GM12878 (cell line): Measurements from ENCODE around the gene R3HDM2. TPM values are rescaled to one million over a fixed set of nuclear protein-coding genes. Genes with fewer than 3 reads are reported as not detected.
A peak's percentile ranks its signal among the peaks of the same experiment; 100 is the strongest.

Source experiments
- ATAC-seq: fragments of 200-7000 bp; cut with Tn5 transposase; 3 replicates; pipeline ENCODE4 v1.9.1; 2020; ENCODE audit warnings: mild to moderate bottlenecking, moderate library complexity
- BruUV-seq: library from RNA; stranded (reverse); fragments of 400-500 nt; replicated peaks from 2 replicates; lab custom pipeline; 2021; lab: Mats Ljungman, UMichigan
- CTCF ChIA-PET: fragments of 300-600 bp; sonication (Branson Sonifier 250); formaldehyde crosslinking; extraction: SDS; loops from one replicate; lab custom pipeline; 2021; ENCODE audit warnings: inconsistent platforms; lab: Yijun Ruan, JAX
- POLR2A ChIA-PET: fragments of 350-600 bp; formaldehyde crosslinking; extraction: SDS; loops from one replicate; lab custom pipeline; 2021; ENCODE audit warnings: inconsistent platforms; lab: Charles Lee
- RAD21 ChIA-PET: fragments of 300-600 bp; sonication (Branson Sonifier 250); formaldehyde crosslinking; loops from one replicate; lab custom pipeline; 2023; ENCODE audit warnings: antibody characterized with exemption; ENCODE audit not compliant: unreplicated experiment; lab: Charles Lee
- SMC1A ChIA-PET: fragments of 300-600 bp; sonication (Branson Sonifier 250); formaldehyde crosslinking; loops from one replicate; lab custom pipeline; 2023; ENCODE audit not compliant: unreplicated experiment, uncharacterized antibody; lab: Charles Lee
- DNase-seq: peaks from one replicate; pipeline ENCODE4 v3.0.0-alpha.2; 2011; ENCODE audit warnings: low read depth, low spot score
- FAIRE-seq: peaks from 3 replicates; lab custom pipeline; 2011; peaks lifted over from hg19 to GRCh38; lab: Jason Lieb, UNC
- H2AFZ ChIP-seq: 2 replicates; pipeline ENCODE4 v1.6.0; 2011; ENCODE audit warnings: low read depth, low read length, control low read depth; ENCODE audit not compliant: control insufficient read depth
- H3K27ac ChIP-seq: 2 replicates; pipeline ENCODE4 v1.5.1; 2011; ENCODE audit warnings: control low read depth; ENCODE audit not compliant: control insufficient read depth, insufficient read depth
- H3K27me3 ChIP-seq, 2 experiments: replicated peaks in 1 of 2; 2 replicates each; pipeline versions ENCODE4 v1.6.0 to v1.6.1; 2011; ENCODE audit warnings: low read length in 1 of 2; ENCODE audit not compliant: control insufficient read depth in 2 of 2, insufficient read depth in 2 of 2
- H3K36me3 ChIP-seq, 2 experiments: 2 replicates each; pipeline ENCODE4 v1.5.1; 2011; ENCODE audit warnings: low read length in 1 of 2; ENCODE audit not compliant: control insufficient read depth in 2 of 2, insufficient read depth in 2 of 2
- H3K4me1 ChIP-seq: 2 replicates; pipeline ENCODE4 v1.6.1; 2011; ENCODE audit warnings: mild to moderate bottlenecking, low read length, moderate library complexity, mixed read lengths; ENCODE audit not compliant: control insufficient read depth, insufficient read depth
- H3K4me2 ChIP-seq: 2 replicates; pipeline ENCODE4 v1.6.0; 2011; ENCODE audit warnings: control low read depth; ENCODE audit not compliant: control insufficient read depth, insufficient read depth
- H3K4me3 ChIP-seq: fragments of 200-600 bp; sonication (generic); 2 replicates; pipeline ENCODE4 v1.5.1; 2016
- H3K79me2 ChIP-seq: 2 replicates; pipeline ENCODE4 v1.6.0; 2011; ENCODE audit warnings: low read length; ENCODE audit not compliant: control insufficient read depth, insufficient read depth
- H3K9ac ChIP-seq: 2 replicates; pipeline ENCODE4 v1.8.0; 2011; ENCODE audit warnings: low read length, control low read depth, mixed read lengths; ENCODE audit not compliant: control insufficient read depth, insufficient read depth
- H3K9me3 ChIP-seq: replicated peaks from 3 replicates; pipeline ENCODE4 v1.5.1; 2011; ENCODE audit warnings: mild to moderate bottlenecking, low read length; ENCODE audit not compliant: control insufficient read depth, insufficient read depth
- H4K20me1 ChIP-seq: 2 replicates; pipeline ENCODE4 v1.6.0; 2011; ENCODE audit not compliant: control insufficient read depth, insufficient read depth
- BCLAF1 ChIP-seq: fragments of 450-650 bp; IDR thresholded peaks from 2 replicates; pipeline ENCODE4 v1.6.1; 2017; ENCODE audit warnings: antibody characterized with exemption, mild to moderate bottlenecking, moderate library complexity
- RUNX3 ChIP-seq: IDR thresholded peaks from 2 replicates; pipeline ENCODE4 v1.6.1; 2012; ENCODE audit warnings: low read length, inconsistent platforms
- WGBS: methylation state at CpG from one replicate; pipeline ENCODE4 v1.1.6; 2016; ENCODE audit warnings: low lambda C conversion rate; ENCODE audit not compliant: insufficient replicate concordance, insufficient coverage; ENCODE audit errors: missing lambda C conversion rate; 5-methylcytosine and 5-hydroxymethylcytosine counted together
- in situ Hi-C: fragments of 300-500 bp; cut with MboI; formaldehyde crosslinking; loops from 9 replicates; pipeline ENCODE4 v1.14.3; 2018; ENCODE audit warnings: mixed read lengths
- intact Hi-C: fragments of 100-400 bp; cut with micrococcal nuclease; formaldehyde crosslinking; loops from one replicate; pipeline ENCODE4 v1.14.2; 2022; ENCODE audit not compliant: unreplicated experiment
- polyA plus RNA-seq, 11 experiments: library from polyadenylated mRNA; depleted of rRNA in 4 of 11; unstranded in 6 of 11; stranded (reverse) in 5 of 11; fragments of >200 nt; fragmentation: Nextera tagmentation in 4 of 11; fragmentation: Illumina TruSeq in 1 of 11; extraction: Ambion mirVana in 4 of 11; extraction: Trizol in 1 of 11; gene quantifications; 1 replicate in 1 of 11; 2 replicates in 10 of 11; pipeline versions ENCODE4 v1.2.1 to v1.2.3, GENCODE V29; 2011 to 2016; ENCODE audit warnings: inconsistent platforms in 2 of 11, missing spikeins in 2 of 11, low read depth in 1 of 11
- total RNA-seq, 4 experiments: library from RNA; depleted of rRNA in 3 of 4; stranded (reverse); fragments of >200 nt in 3 of 4; fragmentation: Illumina TruSeq in 1 of 4; extraction: Trizol in 1 of 4; gene quantifications; 2 replicates each; pipeline versions ENCODE4 v1.2.1 to v1.2.3, GENCODE V29; 2013 to 2021

Gene R3HDM2
- total and polyA plus RNA-seq, 10 of the 15 experiments (the other 5 are each of a cell fraction or from before 2014, with no cell fraction given), result 4.6 to 26.1 (median 11.2) TPM

DNA sequence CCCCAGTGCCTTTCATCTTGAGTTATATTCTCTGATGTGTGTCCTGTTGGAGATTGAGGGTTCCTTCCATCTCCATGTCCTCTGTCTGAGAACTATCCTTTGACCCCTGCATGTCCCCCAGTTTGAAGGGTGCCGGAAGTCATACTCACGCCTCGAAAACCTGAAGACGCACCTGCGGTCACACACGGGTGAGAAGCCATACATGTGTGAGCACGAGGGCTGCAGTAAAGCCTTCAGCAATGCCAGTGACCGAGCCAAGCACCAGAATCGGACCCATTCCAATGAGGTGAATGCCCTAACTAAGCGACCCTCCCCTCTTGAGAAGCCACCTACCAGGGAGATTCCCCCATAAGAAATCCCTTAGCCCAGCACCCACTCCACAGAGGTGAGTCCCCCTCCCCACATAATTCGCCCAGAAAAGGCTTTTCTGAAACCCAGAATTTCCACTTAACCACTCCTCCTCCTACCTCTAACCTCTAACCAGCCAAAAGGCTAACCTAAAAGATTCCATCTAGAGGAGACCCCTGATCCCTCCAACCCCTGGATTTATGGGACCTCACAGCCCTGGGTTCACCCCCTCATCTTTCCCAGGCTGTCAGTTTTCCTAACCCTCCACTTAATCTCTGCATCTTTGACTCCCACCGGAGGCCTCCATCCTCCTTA is 36.5 kb upstream of the R3HDM2 start:
- H3K9ac ChIP-seq, result no peak overlapping the region
- BruUV-seq, result no TSS peak
- ATAC-seq (no peak), DNase-seq (no peak), FAIRE-seq (no peak)
- TF ChIP-seq BCLAF1 (no peak), RUNX3 (peak; percentile 49)
- ChIA-PET RAD21 (no interaction called here), POLR2A (interaction anchor here (0.9 to 1.0 kb wide), 2 partner anchors 7 to 9 kb away, joined by 3 to 6 read pairs; no protein-coding TSS in a partner anchor), SMC1A (no interaction called here), CTCF (no interaction called here)
- intact Hi-C loops, result no loop called here
- WGBS, result 30% methylated on average over 11 of the region's 12 CpGs
- H3K27ac ChIP-seq, result no peak overlapping the region
- no peaks in the 10 kb centered on the region for H3K27me3 ChIP-seq
- H3K4me3 ChIP-seq, result no peak overlapping the region
- H3K4me2 ChIP-seq, result no peak overlapping the region
- no peak overlapping the region for H2AFZ ChIP-seq
- H3K36me3 ChIP-seq, result peaks cover 0 to 11% of the 10 kb centered on the region in 2 experiments; a peak in 2 of 4 replicates
- H4K20me1 ChIP-seq, result no peaks in the 10 kb centered on the region
- no peaks in the 10 kb centered on the region for H3K9me3 ChIP-seq
- peaks cover 21% of the 10 kb centered on the region for H3K4me1 ChIP-seq
- no peaks in the 10 kb centered on the region for H3K79me2 ChIP-seq
- in situ Hi-C loops, result no loop called here
